ENCODE data around the gene PCDHA9.
"Not testable (repeated sequence)": the region's sequence is repeated elsewhere in the genome, so short reads cannot be mapped to it uniquely, and the experiment has no call there.

PCDHA9 gene, protein sequence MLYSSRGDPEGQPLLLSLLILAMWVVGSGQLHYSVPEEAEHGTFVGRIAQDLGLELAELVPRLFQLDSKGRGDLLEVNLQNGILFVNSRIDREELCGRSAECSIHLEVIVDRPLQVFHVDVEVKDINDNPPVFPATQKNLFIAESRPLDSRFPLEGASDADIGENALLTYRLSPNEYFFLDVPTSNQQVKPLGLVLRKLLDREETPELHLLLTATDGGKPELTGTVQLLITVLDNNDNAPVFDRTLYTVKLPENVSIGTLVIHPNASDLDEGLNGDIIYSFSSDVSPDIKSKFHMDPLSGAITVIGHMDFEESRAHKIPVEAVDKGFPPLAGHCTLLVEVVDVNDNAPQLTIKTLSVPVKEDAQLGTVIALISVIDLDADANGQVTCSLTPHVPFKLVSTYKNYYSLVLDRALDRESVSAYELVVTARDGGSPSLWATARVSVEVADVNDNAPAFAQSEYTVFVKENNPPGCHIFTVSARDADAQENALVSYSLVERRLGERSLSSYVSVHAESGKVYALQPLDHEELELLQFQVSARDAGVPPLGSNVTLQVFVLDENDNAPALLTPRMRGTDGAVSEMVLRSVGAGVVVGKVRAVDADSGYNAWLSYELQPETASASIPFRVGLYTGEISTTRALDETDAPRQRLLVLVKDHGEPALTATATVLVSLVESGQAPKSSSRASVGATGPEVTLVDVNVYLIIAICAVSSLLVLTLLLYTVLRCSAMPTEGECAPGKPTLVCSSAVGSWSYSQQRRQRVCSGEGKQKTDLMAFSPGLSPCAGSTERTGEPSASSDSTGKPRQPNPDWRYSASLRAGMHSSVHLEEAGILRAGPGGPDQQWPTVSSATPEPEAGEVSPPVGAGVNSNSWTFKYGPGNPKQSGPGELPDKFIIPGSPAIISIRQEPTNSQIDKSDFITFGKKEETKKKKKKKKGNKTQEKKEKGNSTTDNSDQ

GRCh38 chr5:140848139-140849102 is at the start of gene PCDHA9:
TSS of gene PCDHA9 (plus strand) at chr5:140848382. CDS start at chr5:140848496, 114 bp downstream.
- DNase-seq = not testable (repeated sequence)

- no peak for DNase-seq
These were observed 47.2 kb upstream of the PCDHA9 start, which contains the start of gene PCDHA3 for GRCh38 chr5:140800816-140801493. TSS of gene PCDHA3 (plus strand) at chr5:140801057.

DNA sequence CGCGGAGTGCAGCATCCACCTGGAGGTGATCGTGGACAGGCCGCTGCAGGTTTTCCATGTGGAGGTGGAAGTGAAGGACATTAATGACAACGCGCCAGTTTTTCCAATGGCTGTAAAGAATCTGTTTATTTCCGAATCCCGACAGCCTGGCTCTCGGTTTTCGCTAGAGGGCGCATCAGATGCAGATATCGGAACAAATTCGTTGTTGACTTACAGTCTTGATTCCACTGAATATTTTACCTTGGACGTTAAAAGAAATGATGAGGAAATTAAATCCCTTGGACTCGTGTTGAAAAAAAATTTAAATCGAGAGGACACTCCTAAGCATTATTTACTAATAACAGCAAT is 46.7 kb upstream of the PCDHA9 start:
- no peak for DNase-seq

GRCh38 chr5:140802381-140802780 is 45.8 kb upstream of the PCDHA9 start:
- DNase-seq = not testable (repeated sequence)

- no peak for DNase-seq
These were observed 45.4 kb upstream of the PCDHA9 start for GRCh38 chr5:140802781-140803271.

DNA sequence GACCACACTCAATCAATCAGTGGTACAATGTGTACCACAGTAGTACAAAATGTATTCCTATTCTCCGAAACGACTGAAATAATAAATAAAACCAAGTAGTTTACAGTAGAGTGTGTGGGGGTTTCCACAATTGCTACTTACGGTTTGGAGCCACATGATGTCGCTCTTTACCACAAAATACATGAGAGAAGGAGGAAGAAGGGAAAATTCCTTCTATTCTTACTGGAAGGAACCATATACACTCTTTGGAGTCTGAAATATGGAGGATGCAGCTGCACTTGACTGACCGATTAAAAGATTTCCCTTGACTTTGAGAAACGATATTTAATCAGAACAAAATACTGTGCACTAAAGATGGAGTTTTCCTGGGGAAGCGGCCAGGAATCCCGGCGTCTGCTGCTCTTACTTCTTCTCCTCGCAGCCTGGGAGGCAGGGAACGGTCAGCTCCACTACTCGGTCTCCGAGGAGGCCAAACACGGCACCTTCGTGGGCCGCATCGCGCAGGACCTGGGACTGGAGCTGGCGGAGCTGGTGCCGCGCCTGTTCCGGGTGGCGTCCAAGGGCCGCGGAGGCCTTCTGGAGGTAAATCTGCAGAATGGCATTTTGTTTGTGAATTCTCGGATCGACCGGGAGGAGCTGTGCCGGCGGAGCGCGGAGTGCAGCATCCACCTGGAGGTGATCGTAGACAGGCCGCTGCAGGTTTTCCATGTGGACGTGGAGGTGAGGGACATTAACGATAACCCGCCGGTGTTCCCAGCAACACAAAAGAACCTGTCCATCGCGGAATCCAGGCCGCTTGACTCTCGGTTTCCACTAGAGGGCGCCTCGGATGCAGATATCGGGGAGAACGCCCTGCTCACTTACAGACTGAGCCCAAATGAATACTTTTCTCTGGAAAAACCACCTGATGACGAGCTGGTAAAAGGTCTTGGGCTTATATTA is 41.1 kb upstream of the PCDHA9 start, which contains the start of gene PCDHA4:
Gene PCDHA4 (plus strand): TSS at position 235 of the 942 bp plus-strand sequence.
- DNase-seq = peak; percentile 2

GRCh38 chr5:140808241-140808888 is 39.8 kb upstream of the PCDHA9 start:
- not testable (repeated sequence) for DNase-seq

DNA sequence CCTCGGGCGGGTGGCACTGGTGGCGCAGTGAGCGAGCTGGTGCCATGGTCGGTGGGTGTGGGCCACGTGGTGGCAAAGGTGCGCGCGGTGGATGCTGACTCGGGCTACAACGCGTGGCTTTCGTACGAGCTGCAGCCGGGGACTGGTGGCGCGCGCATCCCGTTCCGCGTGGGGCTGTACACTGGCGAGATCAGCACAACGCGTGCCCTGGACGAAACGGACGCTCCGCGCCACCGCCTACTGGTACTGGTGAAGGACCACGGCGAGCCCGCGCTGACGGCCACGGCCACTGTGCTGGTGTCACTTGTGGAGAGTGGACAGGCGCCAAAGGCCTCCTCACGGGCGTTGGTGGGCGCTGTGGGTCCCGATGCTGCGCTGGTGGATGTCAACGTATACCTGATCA is 39.3 kb upstream of the PCDHA9 start:
- no peak for DNase-seq

- DNase-seq = no peak
These were observed 26.6 kb upstream of the PCDHA9 start, which contains the start of gene PCDHA5 for GRCh38 chr5:140821375-140822280. TSS of gene PCDHA5 (plus strand) at chr5:140821613.

DNA sequence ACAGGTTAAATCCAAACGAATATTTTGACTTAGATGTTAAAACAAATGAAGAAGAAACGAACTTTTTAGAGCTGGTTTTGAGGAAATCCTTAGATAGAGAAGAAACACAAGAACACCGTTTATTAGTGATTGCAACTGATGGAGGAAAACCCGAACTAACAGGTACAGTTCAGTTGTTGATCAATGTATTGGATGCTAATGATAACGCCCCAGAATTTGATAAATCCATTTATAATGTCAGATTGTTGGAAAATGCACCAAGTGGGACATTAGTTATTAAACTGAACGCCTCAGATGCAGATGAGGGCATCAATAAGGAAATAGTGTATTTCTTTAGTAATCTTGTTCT is 25.9 kb upstream of the PCDHA9 start:
- no peak for DNase-seq

DNA sequence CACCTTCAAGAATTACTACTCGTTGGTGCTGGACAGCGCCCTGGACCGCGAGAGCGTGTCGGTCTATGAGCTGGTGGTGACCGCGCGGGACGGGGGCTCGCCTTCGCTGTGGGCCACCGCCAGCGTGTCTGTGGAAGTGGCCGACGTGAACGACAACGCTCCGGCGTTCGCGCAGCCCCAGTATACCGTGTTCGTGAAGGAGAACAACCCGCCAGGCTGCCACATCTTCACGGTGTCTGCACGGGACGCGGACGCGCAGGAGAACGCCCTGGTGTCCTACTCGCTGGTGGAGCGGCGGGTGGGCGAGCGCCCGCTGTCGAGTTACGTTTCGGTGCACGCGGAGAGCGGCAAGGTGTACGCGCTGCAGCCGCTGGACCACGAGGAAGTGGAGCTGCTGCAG is 25.2 kb upstream of the PCDHA9 start:
- DNase-seq = not testable (repeated sequence)

- DNase-seq = no peak
These were observed 24.7 kb upstream of the PCDHA9 start for GRCh38 chr5:140823475-140823874.

DNA sequence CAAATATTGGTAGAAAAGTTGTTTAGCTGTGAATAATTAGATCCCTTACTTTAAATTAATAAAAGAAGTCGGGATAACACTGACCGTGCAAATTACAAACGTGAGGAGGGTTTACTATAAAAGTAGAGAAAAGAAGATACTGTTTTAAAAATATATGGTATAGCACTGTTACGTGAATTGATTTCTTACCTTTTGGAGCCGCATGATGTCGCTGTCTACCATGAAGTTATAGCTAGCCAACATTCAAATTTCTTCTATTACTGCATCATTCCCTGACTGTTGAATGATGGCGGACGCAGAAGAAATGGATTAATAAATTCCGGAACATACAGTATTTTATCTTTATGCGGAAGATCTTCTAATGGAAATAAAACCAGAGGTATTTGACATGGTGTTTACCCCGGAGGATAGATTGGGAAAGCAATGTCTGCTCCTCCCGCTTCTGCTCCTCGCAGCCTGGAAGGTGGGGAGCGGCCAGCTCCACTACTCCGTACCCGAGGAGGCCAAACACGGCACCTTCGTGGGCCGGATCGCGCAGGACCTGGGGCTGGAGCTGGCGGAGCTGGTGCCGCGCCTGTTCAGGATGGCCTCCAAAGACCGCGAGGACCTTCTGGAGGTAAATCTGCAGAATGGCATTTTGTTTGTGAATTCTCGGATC is 20.3 kb upstream of the PCDHA9 start, which contains the start of gene PCDHA6:
Gene PCDHA6 (plus strand): TSS at position 257 of the 658 bp plus-strand sequence. CDS start 132 bp downstream, at position 389.
- no peak for DNase-seq

DNA sequence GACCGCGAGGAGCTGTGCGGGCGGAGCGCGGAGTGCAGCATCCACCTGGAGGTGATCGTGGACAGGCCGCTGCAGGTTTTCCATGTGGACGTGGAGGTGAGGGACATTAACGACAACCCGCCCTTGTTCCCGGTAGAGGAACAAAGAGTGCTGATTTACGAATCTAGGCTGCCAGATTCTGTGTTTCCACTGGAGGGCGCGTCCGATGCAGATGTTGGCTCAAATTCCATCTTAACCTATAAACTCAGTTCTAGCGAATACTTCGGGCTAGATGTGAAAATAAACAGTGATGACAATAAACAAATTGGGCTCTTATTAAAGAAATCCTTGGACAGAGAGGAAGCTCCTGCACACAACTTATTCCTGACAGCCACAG is 19.8 kb upstream of the PCDHA9 start:
- DNase-seq = no peak

DNA sequence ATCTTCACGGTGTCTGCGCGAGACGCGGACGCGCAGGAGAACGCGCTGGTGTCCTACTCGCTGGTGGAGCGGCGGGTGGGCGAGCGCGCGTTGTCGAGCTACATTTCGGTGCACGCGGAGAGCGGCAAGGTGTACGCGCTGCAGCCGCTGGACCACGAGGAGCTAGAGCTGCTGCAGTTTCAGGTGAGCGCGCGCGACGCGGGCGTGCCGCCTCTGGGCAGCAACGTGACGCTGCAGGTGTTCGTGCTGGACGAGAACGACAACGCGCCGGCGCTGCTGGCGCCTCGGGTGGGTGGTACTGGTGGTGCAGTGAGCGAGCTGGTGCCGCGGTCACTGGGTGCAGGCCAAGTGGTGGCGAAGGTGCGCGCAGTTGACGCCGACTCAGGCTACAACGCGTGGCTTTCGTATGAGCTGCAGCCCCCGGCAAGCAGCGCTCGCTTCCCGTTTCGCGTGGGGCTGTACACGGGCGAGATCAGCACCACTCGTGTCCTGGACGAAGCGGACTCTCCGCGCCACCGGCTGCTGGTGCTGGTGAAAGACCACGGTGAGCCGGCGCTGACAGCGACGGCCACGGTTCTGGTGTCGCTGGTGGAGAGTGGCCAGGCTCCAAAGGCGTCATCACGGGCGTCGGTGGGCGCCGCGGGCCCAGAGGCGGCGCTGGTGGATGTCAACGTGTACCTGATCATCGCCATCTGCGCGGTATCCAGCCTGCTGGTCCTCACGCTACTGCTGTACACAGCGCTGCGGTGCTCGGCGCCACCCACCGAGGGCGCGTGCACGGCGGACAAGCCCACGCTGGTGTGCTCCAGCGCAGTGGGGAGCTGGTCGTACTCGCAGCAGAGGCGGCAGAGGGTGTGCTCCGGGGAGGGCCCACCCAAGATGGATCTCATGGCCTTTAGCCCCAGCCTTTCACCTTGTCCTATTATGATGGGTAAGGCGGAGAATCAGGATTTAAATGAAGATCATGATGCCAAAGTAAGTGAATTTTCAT is 18.4 kb upstream of the PCDHA9 start:
- not testable (repeated sequence) for DNase-seq

DNA sequence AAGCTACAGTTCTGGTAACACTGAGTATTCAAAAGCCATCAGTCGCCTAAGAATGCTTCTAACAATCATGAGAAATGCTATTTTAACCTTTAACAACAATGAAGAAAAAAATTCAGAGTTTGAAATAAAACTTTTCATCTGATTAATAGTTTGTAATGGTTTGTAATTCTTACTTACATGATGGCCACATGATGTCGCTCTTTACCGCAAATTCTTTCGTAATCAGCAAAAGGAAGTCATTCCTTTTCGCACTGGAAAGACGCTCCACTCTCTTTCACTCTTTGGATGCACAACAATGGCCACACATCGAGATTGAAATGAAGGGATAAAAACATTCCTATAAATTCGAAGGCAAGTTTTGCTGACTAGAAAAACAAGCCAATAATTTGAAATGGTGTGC is 14.2 kb upstream of the PCDHA9 start, which contains the start of gene PCDHA7:
Gene PCDHA7 (plus strand): TSS at position 277 of the 400 bp plus-strand sequence. CDS start 115 bp downstream, at position 392.
- DNase-seq = no peak

Measured in KG1 (cell line).